Choroid plexus epithelial cell (primary cell): Measurements from ENCODE around the gene MALRD1.

ENCODE experiments used
- DNase-seq: peaks from one replicate; pipeline ENCODE4 v3.0.0-alpha.2; 2010; ENCODE audit warnings: low read depth
- H3K4me3 ChIP-seq: 2 replicates; pipeline ENCODE4 v1.5.1; 2011; ENCODE audit warnings: low read depth, mild to moderate bottlenecking, control low read depth, low read length, moderate library complexity
- TF ChIP-seq, protein P1 (sequence below): conservative IDR thresholded peaks from 2 replicates; pipeline ENCODE4 v1.5.1; 2011; ENCODE audit warnings: low read depth, mild to moderate bottlenecking, control low read depth, inconsistent platforms, low read length, moderate library complexity

The MALRD1 gene

GRCh38 chr10:19453967-19454366 lies 405.4 kb downstream of the MALRD1 start:
- TF ChIP-seq, protein P1, sequence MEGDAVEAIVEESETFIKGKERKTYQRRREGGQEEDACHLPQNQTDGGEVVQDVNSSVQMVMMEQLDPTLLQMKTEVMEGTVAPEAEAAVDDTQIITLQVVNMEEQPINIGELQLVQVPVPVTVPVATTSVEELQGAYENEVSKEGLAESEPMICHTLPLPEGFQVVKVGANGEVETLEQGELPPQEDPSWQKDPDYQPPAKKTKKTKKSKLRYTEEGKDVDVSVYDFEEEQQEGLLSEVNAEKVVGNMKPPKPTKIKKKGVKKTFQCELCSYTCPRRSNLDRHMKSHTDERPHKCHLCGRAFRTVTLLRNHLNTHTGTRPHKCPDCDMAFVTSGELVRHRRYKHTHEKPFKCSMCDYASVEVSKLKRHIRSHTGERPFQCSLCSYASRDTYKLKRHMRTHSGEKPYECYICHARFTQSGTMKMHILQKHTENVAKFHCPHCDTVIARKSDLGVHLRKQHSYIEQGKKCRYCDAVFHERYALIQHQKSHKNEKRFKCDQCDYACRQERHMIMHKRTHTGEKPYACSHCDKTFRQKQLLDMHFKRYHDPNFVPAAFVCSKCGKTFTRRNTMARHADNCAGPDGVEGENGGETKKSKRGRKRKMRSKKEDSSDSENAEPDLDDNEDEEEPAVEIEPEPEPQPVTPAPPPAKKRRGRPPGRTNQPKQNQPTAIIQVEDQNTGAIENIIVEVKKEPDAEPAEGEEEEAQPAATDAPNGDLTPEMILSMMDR = no peak
- no peak overlapping the region for H3K4me3 ChIP-seq
- DNase-seq = no peak

DNA sequence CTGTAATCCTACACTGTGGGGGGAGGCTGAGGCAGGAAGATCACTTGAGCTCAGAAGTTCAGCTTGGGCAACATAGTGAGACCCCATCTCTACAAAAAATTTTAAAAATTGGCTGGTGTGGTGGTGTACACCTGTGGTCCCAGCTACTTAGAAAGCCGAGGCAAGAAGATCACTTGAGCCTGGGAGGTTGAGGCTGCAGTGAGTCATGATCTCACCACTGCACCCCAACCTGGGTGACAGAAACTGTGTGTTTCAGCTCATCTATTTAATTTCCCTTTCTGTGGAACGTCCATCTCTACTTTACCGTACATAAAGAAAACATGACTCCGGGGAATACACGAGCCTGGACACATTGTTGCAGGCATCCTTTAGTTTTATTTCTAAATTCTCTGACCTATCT lies 413.0 kb downstream of the MALRD1 start:
- TF ChIP-seq, protein P1 = no peak
- DNase-seq = no peak
- no peak overlapping the region for H3K4me3 ChIP-seq

DNA sequence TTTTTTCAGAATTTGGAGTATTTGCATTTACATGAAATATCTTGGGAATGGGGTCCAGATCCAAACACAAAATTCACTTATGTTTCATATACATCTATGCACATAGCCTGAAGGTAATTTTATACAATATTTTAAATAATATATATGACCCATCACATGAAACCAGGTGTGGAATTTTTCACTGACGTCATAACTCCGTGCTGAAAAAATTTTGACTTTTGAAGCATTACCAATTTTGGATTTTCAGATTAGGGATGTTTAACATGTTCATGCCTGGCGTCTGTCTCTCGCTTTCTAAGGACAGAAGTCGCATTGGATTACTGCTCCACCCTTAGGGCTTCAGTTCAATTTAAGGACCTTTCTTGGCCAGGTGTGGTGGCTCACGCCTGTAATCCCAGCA lies 418.1 kb downstream of the MALRD1 start:
- TF ChIP-seq, protein P1 = no peak
- H3K4me3 ChIP-seq = no peak overlapping the region
- DNase-seq = no peak

DNA sequence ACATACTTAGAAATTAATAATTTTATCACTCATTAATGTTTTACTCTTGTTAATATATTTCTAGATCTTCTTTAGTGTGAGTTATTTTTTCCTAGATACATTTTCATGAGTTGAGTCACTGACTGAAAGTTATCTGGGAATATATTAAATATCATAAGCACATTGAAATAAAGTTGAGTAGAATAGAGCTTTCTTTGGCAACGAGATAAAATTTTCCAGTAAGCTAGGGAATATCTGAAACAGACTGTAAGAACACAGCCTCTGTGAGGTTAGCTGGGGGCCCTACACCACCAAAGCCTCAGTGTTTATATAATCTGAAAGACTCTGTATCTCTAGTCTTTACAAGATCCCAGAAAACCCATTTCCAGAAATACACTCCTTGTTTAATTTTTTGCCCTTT lies 419.8 kb downstream of the MALRD1 start:
- peak; percentile 17 for DNase-seq
- H3K4me3 ChIP-seq = no peak overlapping the region
- TF ChIP-seq, protein P1 = no peak

GRCh38 chr10:19469521-19469920 lies 420.9 kb downstream of the MALRD1 start:
- TF ChIP-seq, protein P1 = no peak
- no peak for DNase-seq
- no peak overlapping the region for H3K4me3 ChIP-seq

GRCh38 chr10:19479854-19480253 lies 431.3 kb downstream of the MALRD1 start:
- DNase-seq = no peak
- no peak overlapping the region for H3K4me3 ChIP-seq
- TF ChIP-seq, protein P1 = no peak

GRCh38 chr10:19480353-19480752 lies 431.8 kb downstream of the MALRD1 start:
- no peak overlapping the region for H3K4me3 ChIP-seq
- DNase-seq = no peak
- TF ChIP-seq, protein P1 = no peak
